Neural progenitor cell (in vitro differentiated cells): Measurements from ENCODE around the gene TDG. TPM values are rescaled to one million over a fixed set of nuclear protein-coding genes. Genes with fewer than 3 reads are reported as not detected.

Experiments
- DNase-seq: peaks from one replicate; pipeline ENCODE4 v3.0.0-alpha.2; 2016; ENCODE audit warnings: low spot score
- H2AFZ ChIP-seq: fragments of 200-600 bp; sonication (generic); replicated peaks from 2 replicates; pipeline ENCODE4 v1.6.1; 2016; ENCODE audit warnings: antibody characterized with exemption
- H3F3A ChIP-seq: fragments of 200-600 bp; sonication (generic); 2 replicates; pipeline ENCODE4 v1.6.1; 2016; ENCODE audit warnings: antibody characterized with exemption, low read depth
- H3K27ac ChIP-seq: fragments of 200-600 bp; sonication (generic); 2 replicates; pipeline ENCODE4 v1.5.1; 2016; ENCODE audit warnings: mild to moderate bottlenecking
- H3K27me3 ChIP-seq: fragments of 200-600 bp; sonication (generic); 2 replicates; pipeline ENCODE4 v1.6.1; 2016; ENCODE audit warnings: mild to moderate bottlenecking, moderate library complexity
- H3K36me3 ChIP-seq: fragments of 200-600 bp; sonication (generic); 2 replicates; pipeline ENCODE4 v1.5.1; 2016
- H3K4me1 ChIP-seq: fragments of 200-600 bp; sonication (generic); 2 replicates; pipeline ENCODE4 v1.6.1; 2016; ENCODE audit warnings: mixed run types
- H3K4me2 ChIP-seq: fragments of 200-600 bp; sonication (generic); 2 replicates; pipeline ENCODE4 v1.6.1; 2016
- H3K4me3 ChIP-seq: fragments of 200-600 bp; sonication (generic); 2 replicates; pipeline ENCODE4 v1.5.1; 2016
- H3K79me2 ChIP-seq: fragments of 200-600 bp; sonication (generic); 2 replicates; pipeline ENCODE4 v1.6.1; 2016; ENCODE audit warnings: low read depth
- H3K9ac ChIP-seq: fragments of 200-600 bp; sonication (generic); 2 replicates; pipeline ENCODE4 v1.6.1; 2016
- H3K9me3 ChIP-seq: fragments of 200-600 bp; sonication (generic); 2 replicates; pipeline ENCODE4 v1.5.1; 2016; ENCODE audit warnings: low read depth
- H4K20me1 ChIP-seq: fragments of 200-600 bp; sonication (generic); 2 replicates; pipeline ENCODE4 v1.6.1; 2016; ENCODE audit warnings: low read depth
- H3K27ac Mint-ChIP-seq: 3 replicates; pipeline ENCODE4 v1.8.0; 2021; ENCODE audit warnings: mixed read lengths
- H3K27me3 Mint-ChIP-seq: 2 replicates; pipeline ENCODE4 v1.8.0; 2022; ENCODE audit warnings: low read depth, mild to moderate bottlenecking, inconsistent platforms, moderate library complexity, mixed read lengths; ENCODE audit not compliant: insufficient read depth
- H3K36me3 Mint-ChIP-seq: 3 replicates; pipeline ENCODE4 v1.8.0; 2021; ENCODE audit warnings: mixed read lengths
- H3K4me1 Mint-ChIP-seq: 3 replicates; pipeline ENCODE4 v1.8.0; 2021; ENCODE audit warnings: mixed read lengths
- H3K4me3 Mint-ChIP-seq: 3 replicates; pipeline ENCODE4 v1.8.0; 2021; ENCODE audit warnings: mild to moderate bottlenecking, moderate library complexity, mixed read lengths
- H3K9me3 Mint-ChIP-seq: 3 replicates; pipeline ENCODE4 v1.8.0; 2020; ENCODE audit warnings: mixed read lengths
- EZH2 ChIP-seq: fragments of 200-600 bp; sonication (generic); IDR thresholded peaks from 2 replicates; pipeline ENCODE4 v1.6.1; 2017; ENCODE audit warnings: antibody characterized with exemption, mild to moderate bottlenecking, moderate library complexity
- EZH2phosphoT487 ChIP-seq: fragments of 200-600 bp; sonication (generic); IDR thresholded peaks from 2 replicates; pipeline ENCODE4 v1.6.1; 2017; ENCODE audit warnings: antibody characterized with exemption
- total RNA-seq: library from RNA; depleted of rRNA; stranded (reverse); fragments of >200 nt; gene quantifications from 2 replicates; pipeline ENCODE4 v1.2.3, GENCODE V29; 2015; ENCODE audit warnings: low replicate concordance
- TF ChIP-seq, protein P1 (sequence below): fragments of 200-600 bp; sonication (generic); IDR thresholded peaks from 2 replicates; pipeline ENCODE4 v1.5.1; 2017; ENCODE audit warnings: antibody characterized with exemption, mild to moderate bottlenecking

Gene TDG
- total RNA-seq, 1 donor from 2014 or later: 88.1 TPM

DNA sequence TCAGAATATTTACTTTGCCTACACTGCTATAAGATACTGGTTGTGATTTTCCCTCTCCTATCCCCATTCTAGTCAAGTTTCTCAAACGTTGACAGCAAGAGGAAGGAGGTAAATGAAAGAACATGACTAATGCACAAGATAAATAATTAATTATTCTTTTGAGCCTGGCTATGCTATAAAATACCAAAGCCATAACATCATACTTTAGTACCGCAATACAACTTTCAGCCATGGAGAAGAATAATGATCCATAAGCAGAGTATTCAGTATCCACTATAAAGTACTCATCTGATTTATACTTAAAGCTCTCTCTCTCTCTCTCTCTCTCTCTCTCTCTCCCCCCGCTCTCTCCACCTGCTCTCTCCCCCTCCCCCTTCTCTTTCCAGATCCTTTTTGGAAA lies 41.3 kb downstream of the TDG start:
- Histone ChIP-seq H3K4me2 (no peak overlapping the region), H3K9me3 (no peaks in the 10 kb centered on the region), H3K27me3 (no peaks in the 10 kb centered on the region), H3F3A (no peaks in the 10 kb centered on the region), H3K36me3 (no peaks in the 10 kb centered on the region), H2AFZ (no peak overlapping the region), H3K4me3 (no peak overlapping the region), H3K4me1 (no peaks in the 10 kb centered on the region), H4K20me1 (no peaks in the 10 kb centered on the region), H3K27ac (no peak overlapping the region), H3K9ac (no peak overlapping the region), H3K79me2 (no peaks in the 10 kb centered on the region)
- DNase-seq: no peak
- H3K4me1 Mint-ChIP-seq: no peaks in the 10 kb centered on the region
- peaks cover 3% of the 10 kb centered on the region for H3K27me3 Mint-ChIP-seq
- H3K4me3 Mint-ChIP-seq: no peak overlapping the region
- H3K36me3 Mint-ChIP-seq: peaks cover 2% of the 10 kb centered on the region
- TF ChIP-seq, protein P1, sequence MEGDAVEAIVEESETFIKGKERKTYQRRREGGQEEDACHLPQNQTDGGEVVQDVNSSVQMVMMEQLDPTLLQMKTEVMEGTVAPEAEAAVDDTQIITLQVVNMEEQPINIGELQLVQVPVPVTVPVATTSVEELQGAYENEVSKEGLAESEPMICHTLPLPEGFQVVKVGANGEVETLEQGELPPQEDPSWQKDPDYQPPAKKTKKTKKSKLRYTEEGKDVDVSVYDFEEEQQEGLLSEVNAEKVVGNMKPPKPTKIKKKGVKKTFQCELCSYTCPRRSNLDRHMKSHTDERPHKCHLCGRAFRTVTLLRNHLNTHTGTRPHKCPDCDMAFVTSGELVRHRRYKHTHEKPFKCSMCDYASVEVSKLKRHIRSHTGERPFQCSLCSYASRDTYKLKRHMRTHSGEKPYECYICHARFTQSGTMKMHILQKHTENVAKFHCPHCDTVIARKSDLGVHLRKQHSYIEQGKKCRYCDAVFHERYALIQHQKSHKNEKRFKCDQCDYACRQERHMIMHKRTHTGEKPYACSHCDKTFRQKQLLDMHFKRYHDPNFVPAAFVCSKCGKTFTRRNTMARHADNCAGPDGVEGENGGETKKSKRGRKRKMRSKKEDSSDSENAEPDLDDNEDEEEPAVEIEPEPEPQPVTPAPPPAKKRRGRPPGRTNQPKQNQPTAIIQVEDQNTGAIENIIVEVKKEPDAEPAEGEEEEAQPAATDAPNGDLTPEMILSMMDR: no peak
- TF ChIP-seq EZH2 (no peak), EZH2phosphoT487 (no peak)
- H3K27ac Mint-ChIP-seq: no peak overlapping the region
- peaks cover 9% of the 10 kb centered on the region for H3K9me3 Mint-ChIP-seq

DNA sequence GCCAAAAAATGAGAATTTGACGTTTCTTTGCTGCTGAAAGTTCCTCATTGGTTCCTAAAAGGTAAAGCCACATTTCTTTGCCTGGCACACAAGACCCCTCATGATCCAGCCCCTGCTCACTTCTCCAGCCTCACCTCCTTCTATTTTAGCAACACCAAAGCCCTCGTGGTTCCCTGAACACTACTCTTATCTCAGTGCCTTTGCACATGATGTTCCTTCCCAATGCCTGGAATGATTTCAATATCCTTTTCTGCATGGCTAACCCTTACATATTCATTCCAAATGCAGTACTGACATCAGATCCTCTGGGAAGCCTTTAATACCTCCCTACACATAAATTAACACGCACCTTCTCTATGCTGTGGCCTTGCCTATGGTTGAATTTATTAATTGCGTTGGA lies 44.4 kb downstream of the TDG start:
- Mint-ChIP-seq H3K9me3 (peaks cover 9% of the 10 kb centered on the region), H3K4me1 (no peaks in the 10 kb centered on the region), H3K27me3 (peaks cover 3% of the 10 kb centered on the region), H3K36me3 (peaks cover 2% of the 10 kb centered on the region), H3K27ac (no peak overlapping the region), H3K4me3 (no peak overlapping the region)
- H2AFZ ChIP-seq: no peak overlapping the region
- H3K27ac ChIP-seq: no peak overlapping the region
- no peaks in the 10 kb centered on the region for H3F3A ChIP-seq
- no peaks in the 10 kb centered on the region for H3K79me2 ChIP-seq
- H4K20me1 ChIP-seq: no peaks in the 10 kb centered on the region
- DNase-seq: no peak
- no peak for TF ChIP-seq EZH2phosphoT487
- TF ChIP-seq, protein P1: no peak
- TF ChIP-seq EZH2: no peak
- H3K9me3 ChIP-seq: no peaks in the 10 kb centered on the region
- H3K27me3 ChIP-seq: no peaks in the 10 kb centered on the region
- H3K4me3 ChIP-seq: no peak overlapping the region
- H3K4me2 ChIP-seq: no peak overlapping the region
- no peaks in the 10 kb centered on the region for H3K36me3 ChIP-seq
- H3K9ac ChIP-seq: no peak overlapping the region
- no peaks in the 10 kb centered on the region for H3K4me1 ChIP-seq

DNA sequence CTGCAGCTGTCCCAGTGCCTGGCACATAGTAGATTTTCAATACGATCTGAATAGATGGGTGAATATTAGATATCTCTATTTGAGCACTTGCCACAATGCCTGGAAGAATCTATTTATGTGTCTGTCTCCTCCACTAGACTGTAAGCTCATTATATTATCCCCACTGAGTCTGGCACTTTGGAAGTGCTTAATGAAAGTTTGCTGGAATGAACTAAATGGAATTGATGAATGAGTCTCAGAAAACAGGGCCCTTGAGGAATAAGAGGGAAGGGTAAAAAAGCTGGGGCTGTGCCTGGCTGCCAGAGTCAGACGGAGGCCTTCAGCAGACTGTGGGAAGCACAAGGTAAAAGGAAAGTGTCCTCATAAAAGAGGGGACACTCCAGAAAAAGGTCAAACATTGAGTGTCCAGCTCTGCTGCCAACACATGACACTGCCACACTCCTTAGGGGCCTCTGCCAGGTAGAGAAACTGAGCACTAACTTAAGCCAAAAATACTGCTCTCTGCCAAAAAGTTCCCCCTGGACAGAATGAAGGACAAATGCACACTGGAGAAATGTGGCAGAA lies 45.0 kb downstream of the TDG start:
- Mint-ChIP-seq H3K27me3 (peaks cover 4% of the 10 kb centered on the region), H3K4me1 (no peaks in the 10 kb centered on the region), H3K36me3 (peaks cover 2% of the 10 kb centered on the region), H3K27ac (no peak overlapping the region), H3K9me3 (peaks cover 9% of the 10 kb centered on the region), H3K4me3 (no peak overlapping the region)
- TF ChIP-seq EZH2phosphoT487: no peak
- no peak for TF ChIP-seq EZH2
- TF ChIP-seq, protein P1: no peak
- no peak overlapping the region for H3K4me3 ChIP-seq
- H3K79me2 ChIP-seq: no peaks in the 10 kb centered on the region
- H3K36me3 ChIP-seq: no peaks in the 10 kb centered on the region
- no peak overlapping the region for H3K4me2 ChIP-seq
- H3K9me3 ChIP-seq: no peaks in the 10 kb centered on the region
- no peak overlapping the region for H3K27ac ChIP-seq
- no peak for DNase-seq
- no peaks in the 10 kb centered on the region for H3K4me1 ChIP-seq
- no peaks in the 10 kb centered on the region for H3K27me3 ChIP-seq
- no peak overlapping the region for H2AFZ ChIP-seq
- H3K9ac ChIP-seq: no peak overlapping the region
- no peaks in the 10 kb centered on the region for H4K20me1 ChIP-seq
- no peaks in the 10 kb centered on the region for H3F3A ChIP-seq
